ENCODE data around the gene GPR183. TPM values are rescaled to one million over a fixed set of nuclear protein-coding genes. Genes with fewer than 3 reads are reported as not detected.
A peak's percentile ranks its signal among the peaks of the same experiment; 100 is the strongest.

GPR183 gene
- 0.10 and 0.58 TPM in 2 replicates for total RNA-seq

DNA sequence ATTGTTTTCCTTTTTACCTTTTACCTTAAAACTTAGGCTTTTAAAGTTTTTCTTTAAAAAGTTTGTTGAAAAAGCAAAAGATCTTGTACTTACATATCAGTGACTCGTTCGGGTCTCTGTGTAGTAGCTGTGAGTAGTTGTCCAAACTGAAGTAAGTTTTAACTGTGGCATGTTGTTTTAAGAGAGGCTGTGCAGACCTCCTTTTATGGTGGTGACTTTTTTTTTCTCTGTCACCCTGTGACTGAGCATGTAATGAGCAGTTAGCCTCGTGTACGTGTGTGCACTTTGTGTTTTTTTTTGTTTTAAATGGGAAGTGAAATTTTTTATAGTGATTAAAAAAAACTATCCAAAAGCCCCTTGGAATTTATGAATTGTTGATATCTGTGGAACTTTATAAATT lies at the start of gene GPR183:
Gene GPR183, minus strand, starts transcription at position 153 of the 400 bp plus-strand sequence. CDS start 11,254 bp downstream, outside the sequence.
- no peak for DNase-seq (ENCODE audit: extremely low read depth, low read depth, low spot score)

- peak; percentile 90 for DNase-seq (ENCODE audit: extremely low read depth, low read depth, low spot score)
These were observed 49.3 kb upstream of the GPR183 start for GRCh38 chr13:99356262-99357091.

GRCh38 chr13:99356012-99356261 lies 48.7 kb upstream of the GPR183 start:
- no peak for DNase-seq (ENCODE audit: extremely low read depth, low read depth, low spot score)

DNA sequence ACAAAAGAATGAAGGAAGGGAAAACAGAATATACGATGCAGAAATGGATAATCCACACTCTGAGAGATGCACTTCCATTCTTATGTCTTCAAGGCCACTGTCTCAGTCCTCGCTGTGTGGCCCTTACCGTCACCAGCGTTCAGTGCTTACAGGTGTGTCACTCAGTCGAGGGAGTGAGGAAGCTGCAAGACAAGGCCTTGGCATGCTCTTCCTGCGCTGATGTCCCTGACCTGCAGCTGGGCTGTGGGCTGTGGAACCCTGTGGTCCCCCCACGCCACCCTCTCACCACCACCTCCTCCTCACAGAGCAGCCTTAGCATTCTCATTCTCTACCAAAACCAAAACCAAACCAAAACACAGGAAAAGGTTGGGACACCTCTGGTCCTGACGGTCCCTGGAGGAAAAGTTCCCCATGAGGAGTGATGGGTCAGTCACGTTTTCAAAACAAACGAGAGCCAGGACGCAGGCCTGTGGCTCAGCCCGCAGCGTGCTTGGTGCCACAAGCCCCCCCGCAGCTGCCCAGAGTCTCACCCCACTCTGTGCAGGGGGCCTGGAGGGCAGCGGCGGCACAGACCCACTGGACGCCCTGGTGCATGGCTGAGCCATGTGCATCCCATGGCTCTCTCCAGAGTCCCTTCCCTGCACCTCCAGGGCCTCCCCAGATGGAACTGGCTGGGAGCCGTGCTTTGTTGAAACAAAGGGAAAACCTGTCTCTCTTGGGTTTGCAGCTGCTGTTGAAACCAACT lies 48.2 kb upstream of the GPR183 start:
- no peak for DNase-seq (ENCODE audit: extremely low read depth, low read depth, low spot score)

GRCh38 chr13:99354371-99354951 lies 47.3 kb upstream of the GPR183 start:
- DNase-seq (ENCODE audit: extremely low read depth, low read depth, low spot score) = no peak

DNA sequence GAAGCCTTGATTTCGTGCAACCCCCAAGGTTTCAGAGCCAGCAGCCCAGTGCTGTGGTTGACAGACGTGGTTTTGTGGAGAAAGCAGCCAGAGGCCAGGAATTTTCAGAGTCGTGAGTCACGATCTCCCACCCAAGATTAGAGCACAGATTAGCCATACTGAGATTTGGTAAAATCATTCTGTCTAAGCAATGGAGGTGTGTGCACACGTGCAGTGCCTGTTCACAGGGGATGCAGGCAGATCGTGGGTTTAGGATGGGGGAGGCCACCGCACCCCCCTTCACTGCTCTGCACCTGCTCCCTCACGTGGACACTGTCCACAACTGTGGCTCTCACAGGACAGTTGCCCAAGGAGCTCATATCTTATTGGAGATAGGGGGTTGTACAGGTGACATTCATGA lies 46.6 kb upstream of the GPR183 start:
- no peak for DNase-seq (ENCODE audit: extremely low read depth, low read depth, low spot score)

DNA sequence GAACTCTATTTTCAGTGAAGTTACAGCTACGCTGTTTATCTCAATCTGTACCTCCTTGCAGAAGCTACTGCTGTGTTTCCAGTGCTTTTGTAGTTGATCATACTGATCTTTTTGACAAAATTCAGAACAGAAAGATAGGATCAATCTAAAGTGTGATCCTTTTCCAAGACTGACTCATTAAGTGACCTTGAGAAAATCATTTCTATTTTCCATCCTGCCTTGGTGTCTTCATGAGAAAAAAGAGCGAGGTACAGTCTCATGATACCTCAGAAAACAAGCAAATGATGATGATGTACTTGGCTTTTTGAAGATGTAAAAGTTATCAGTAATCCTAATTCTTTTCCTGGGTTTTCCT lies 46.0 kb upstream of the GPR183 start:
- no peak for DNase-seq (ENCODE audit: extremely low read depth, low read depth, low spot score)

DNA sequence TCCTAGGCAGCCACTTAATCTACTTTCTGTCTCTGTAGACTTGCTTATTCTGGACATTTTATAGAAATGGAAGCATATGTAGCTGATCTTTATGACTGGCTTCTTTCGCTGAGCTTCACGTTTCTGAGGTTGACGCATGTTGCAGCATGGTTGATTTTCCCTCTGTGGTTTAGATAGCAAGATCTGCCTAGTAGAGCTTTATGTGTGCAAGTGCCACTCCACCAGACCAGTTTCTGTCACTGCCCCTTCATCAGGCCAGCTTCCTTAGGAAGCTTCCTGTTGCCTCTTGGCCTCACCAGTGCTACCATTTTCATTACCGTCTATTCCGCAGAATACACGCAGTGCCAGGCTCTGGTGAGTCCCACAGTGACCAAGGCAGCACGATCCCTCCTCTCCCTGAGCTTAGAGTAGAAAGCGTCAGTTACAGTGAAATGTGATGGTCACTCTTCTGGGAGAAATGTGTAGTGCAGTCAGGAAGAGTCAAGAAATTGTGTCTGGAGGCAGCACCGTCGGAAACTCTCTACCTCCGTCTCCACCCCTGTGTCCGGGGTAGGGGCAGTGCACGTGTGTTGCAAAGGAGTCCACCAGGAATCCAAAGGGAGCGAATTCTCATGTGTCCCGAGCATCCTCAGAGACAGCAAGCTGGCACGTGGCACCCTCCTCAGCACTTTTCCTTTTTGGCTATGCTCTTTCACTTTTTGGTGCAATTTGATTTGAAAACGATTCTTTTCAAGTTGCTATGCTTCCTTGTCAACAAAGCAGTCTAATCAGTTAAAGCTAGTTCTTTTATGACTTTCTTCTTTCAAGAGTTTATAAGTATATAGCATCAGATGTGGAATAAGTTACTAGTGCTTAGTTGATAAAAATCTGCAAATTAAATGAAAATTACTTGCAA lies 45.4 kb upstream of the GPR183 start:
- no peak for DNase-seq (ENCODE audit: extremely low read depth, low read depth, low spot score)

GRCh38 chr13:99351772-99352171 lies 44.6 kb upstream of the GPR183 start:
- DNase-seq (ENCODE audit: extremely low read depth, low read depth, low spot score) = no peak

- no peak for DNase-seq (ENCODE audit: extremely low read depth, low read depth, low spot score)
These were observed 43.0 kb upstream of the GPR183 start for GRCh38 chr13:99350191-99350590.

DNA sequence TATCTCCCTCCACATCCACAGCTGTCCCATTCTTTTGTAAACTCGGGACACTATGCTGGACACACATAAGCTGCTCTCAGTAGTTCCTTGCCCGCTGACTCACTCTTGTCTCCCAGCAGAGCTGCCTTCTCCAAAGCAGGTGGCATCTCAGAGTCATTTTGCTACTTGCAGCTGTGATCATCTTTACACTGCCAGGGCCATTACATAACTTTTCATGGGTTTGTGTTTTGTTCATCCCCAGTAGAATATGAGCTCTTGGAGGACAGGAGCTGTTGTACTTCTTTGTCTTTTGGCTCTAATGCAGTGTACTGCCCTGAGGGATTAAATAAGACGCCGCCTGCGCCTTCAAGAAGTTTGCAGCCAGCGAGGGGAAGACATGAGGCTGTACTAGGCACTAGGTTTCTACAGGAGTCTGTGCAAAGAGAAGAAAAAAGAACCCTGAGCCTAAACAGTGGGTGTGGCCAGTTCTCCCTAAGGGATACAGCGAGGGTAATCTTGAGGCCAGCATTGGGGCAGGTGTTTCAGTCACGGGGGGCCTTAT lies 40.8 kb upstream of the GPR183 start:
- no peak for DNase-seq (ENCODE audit: extremely low read depth, low read depth, low spot score)

GRCh38 chr13:99347335-99347878 lies 40.2 kb upstream of the GPR183 start:
- DNase-seq (ENCODE audit: extremely low read depth, low read depth, low spot score) = no peak

DNA sequence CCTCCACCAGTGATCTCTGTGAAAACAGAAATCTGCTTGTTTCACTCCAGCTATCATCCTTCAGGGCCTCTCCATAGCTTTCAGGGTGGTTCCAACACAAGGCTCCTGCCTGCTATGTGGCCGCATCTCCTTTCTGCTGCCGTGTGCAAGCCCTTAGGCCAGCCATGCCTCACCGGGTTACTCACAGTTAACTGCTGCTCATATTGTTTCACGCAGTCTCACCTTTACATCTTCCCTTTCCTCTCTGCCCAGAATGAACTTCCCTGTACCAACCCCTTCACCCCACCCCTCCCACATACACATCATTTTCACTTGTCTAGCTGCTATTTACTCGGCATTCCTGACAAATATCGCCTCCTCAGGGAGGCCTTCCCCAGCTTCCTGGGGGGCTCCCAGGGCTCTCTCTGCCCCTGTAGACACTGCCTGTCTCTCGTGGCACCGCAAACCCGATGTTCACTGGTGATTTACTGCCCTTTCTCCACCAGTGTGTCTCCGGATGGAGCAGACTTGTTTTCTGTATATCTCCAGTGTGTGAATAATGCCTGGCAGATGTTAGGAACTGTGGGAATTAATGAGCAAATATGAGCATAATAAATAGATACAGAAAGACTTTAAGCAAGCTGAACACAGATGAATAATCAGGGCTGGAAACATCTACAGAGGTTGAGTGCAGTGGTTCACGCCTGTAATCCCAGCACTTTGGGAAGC lies 39.3 kb upstream of the GPR183 start:
- no peak for DNase-seq (ENCODE audit: extremely low read depth, low read depth, low spot score)

DNA sequence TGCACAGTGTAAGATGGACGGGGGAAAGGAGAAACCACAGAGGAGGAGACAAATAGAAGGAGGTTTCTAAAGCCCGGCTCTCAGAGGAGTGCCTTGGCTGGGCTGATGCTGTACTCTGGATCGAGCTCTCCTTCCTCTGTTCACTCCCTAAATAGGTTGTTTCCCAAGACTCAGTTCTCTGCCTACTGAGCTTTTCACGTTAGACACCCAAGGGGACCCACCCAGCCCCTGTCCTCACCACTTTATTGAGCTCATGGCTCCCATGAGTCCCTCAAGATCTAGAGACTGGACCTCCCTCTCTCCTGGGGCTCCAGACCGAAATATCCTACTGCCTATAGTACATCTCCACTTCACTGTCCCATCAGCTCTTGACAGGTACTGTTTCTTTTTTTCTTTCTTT lies 38.1 kb upstream of the GPR183 start:
- no peak for DNase-seq (ENCODE audit: extremely low read depth, low read depth, low spot score)

DNA sequence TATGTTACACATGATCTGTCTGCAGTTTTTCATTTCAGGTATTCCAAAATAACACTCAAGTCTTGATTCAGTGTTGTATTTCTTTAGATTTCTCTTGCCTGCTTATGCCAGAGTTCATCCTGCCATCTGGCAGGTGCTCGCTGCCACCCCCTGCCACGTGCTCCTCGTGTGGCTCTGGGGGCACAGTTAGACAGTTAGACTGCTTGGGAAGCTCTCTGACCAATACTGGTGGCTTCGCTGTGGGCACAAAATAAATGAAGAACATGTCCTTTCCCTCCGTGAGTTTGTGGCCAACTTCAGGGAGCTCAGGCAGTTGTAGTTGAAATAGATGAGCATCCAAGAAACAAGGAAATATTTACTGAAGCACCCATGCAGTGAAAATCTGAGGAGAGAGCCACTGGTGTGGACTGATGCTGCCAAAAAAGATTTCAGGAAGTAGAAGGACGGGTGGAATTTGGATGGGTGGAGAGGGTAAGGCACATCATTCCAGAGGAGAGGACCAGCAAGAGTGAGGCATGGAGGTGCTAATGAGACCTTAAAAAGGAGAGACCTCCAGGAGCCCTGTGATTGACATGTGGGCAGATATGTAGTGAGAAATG lies 37.5 kb upstream of the GPR183 start:
- DNase-seq (ENCODE audit: extremely low read depth, low read depth, low spot score) = no peak

- DNase-seq (ENCODE audit: extremely low read depth, low read depth, low spot score) = no peak
These were observed 35.6 kb upstream of the GPR183 start for GRCh38 chr13:99342723-99343315.

DNA sequence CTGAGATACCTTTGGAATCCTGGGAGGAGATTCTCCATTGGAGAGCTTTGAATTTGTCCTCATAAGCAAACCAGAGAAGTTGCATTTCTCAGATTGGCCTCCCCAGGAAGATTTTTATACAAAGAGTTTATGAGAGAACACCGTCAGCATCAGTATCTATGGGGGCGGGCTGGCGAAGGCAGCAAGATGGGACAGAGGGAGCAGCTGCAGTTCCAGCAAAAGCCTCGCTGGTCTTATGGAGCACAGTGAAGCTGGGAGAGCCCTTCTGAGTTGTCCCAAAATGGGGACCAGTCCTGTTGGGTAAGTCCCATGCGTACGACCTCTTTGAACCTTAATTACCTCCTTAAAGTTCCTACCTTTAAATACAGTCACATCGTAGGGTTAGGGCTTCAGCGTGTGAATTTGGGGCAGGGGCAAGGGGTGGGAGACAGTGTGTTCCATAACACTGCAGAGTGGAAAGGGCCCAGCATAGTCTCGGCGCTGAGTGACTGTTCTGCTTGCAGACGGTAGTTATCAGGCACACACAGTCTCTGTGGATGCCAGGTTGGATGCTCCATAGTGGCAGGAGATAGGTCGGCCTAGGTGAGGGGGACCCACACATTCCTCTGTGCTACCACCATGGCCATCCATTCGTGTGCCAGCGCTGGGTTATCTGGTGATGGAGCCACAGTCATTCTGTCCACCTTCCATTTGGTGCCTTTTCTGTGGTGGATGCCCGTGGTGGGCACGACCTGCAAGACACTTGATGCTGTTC lies 34.9 kb upstream of the GPR183 start:
- DNase-seq (ENCODE audit: extremely low read depth, low read depth, low spot score) = no peak

GRCh38 chr13:99340638-99341037 lies 33.4 kb upstream of the GPR183 start:
- DNase-seq (ENCODE audit: extremely low read depth, low read depth, low spot score) = no peak
